Activated T-helper 2 cell treated with anti-CD3 and anti-CD28 coated beads, Interferon-gamma antibody, Interleukin-2, Interleukin-4, amounts not matched to agents 10 μg/mL and 5 μg/mL and 100 μg/mL, durations not matched to agents 14 hours and 24 hours and 36 hours (primary cell): ENCODE data around the gene TMEM161A. TPM values are rescaled to one million over a fixed set of nuclear protein-coding genes. Genes with fewer than 3 reads are reported as not detected.

Experiments used
- DNase-seq: peaks from one replicate; pipeline ENCODE4 v3.0.0; 2021; ENCODE audit warnings: low spot score
- H3K27ac Mint-ChIP-seq: one replicate; pipeline ENCODE4 v1.8.0; 2021; ENCODE audit warnings: mixed read lengths
- H3K27me3 Mint-ChIP-seq: one replicate; pipeline ENCODE4 v1.8.0; 2021; ENCODE audit warnings: low read depth, mixed read lengths
- H3K36me3 Mint-ChIP-seq: one replicate; pipeline ENCODE4 v1.8.0; 2021; ENCODE audit warnings: low read depth, mixed read lengths
- H3K4me1 Mint-ChIP-seq: one replicate; pipeline ENCODE4 v1.8.0; 2021; ENCODE audit warnings: low read depth, mixed read lengths
- H3K4me3 Mint-ChIP-seq: one replicate; pipeline ENCODE4 v1.8.0; 2021; ENCODE audit warnings: low read depth, mild to moderate bottlenecking, moderate library complexity, mixed read lengths
- H3K9me3 Mint-ChIP-seq: one replicate; pipeline ENCODE4 v1.8.0; 2021; ENCODE audit warnings: mixed read lengths
- intact Hi-C: fragments of 100-400 bp; cut with micrococcal nuclease; formaldehyde crosslinking; loops from one replicate; pipeline ENCODE4 v1.15.1; 2023
- total RNA-seq: library from RNA; stranded (reverse); gene quantifications from 2 replicates; pipeline ENCODE4 v1.2.3, GENCODE V29; 2022

The TMEM161A gene
- total RNA-seq, 1 donor from 2014 or later: 41.4 TPM

GRCh38 chr19:19169236-19170052 lies 31.2 kb upstream of the TMEM161A start:
- H3K27ac Mint-ChIP-seq: no peak overlapping the region
- peaks cover 8% of the 10 kb centered on the region for H3K4me1 Mint-ChIP-seq
- DNase-seq: no peak
- no peaks in the 10 kb centered on the region for H3K36me3 Mint-ChIP-seq
- no peaks in the 10 kb centered on the region for H3K9me3 Mint-ChIP-seq
- intact Hi-C loops: no loop called here
- H3K4me3 Mint-ChIP-seq: no peak overlapping the region
- H3K27me3 Mint-ChIP-seq: no peaks in the 10 kb centered on the region

GRCh38 chr19:19167612-19168011 lies 29.3 kb upstream of the TMEM161A start:
- intact Hi-C loops: no loop called here

GRCh38 chr19:19165396-19165795 lies 27.1 kb upstream of the TMEM161A start:
- H3K9me3 Mint-ChIP-seq: no peaks in the 10 kb centered on the region

More at GRCh38 chr19:19167612-19168011, 29.3 kb upstream of the TMEM161A start:
- Mint-ChIP-seq H3K4me1 (peaks cover 8% of the 10 kb centered on the region), H3K9me3 (no peaks in the 10 kb centered on the region), H3K4me3 (no peak overlapping the region), H3K27ac (no peak overlapping the region), H3K27me3 (no peaks in the 10 kb centered on the region), H3K36me3 (no peaks in the 10 kb centered on the region)
- DNase-seq: no peak

DNA sequence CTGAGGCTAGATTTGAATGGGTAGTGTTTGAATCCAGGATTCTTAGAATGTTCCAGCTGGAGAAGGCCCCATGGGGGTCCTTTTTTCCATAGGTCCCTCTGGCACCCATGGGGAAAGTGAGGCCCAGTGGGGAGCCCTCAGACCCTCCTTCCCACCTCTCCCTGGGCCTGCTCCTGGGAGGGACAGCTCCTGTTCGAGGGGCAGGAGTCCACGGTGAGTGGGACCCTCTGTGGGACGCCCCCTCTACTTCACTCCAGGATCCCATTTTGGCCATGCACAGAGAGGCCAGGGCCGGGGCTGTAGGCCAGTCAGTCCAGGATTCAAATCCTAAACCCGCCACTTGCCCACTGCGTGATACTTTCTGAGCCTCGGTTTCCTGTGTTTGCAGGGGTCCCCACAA lies 24.2 kb upstream of the TMEM161A start:
- intact Hi-C loops: no loop called here
- Mint-ChIP-seq H3K27me3 (no peaks in the 10 kb centered on the region), H3K4me3 (no peak overlapping the region), H3K9me3 (no peaks in the 10 kb centered on the region), H3K27ac (no peak overlapping the region), H3K36me3 (no peaks in the 10 kb centered on the region), H3K4me1 (no peaks in the 10 kb centered on the region)
- DNase-seq: no peak

More at GRCh38 chr19:19165396-19165795, 27.1 kb upstream of the TMEM161A start:
- no peak overlapping the region for H3K27ac Mint-ChIP-seq
- no peak for DNase-seq
- no peaks in the 10 kb centered on the region for H3K36me3 Mint-ChIP-seq
- no peak overlapping the region for H3K4me3 Mint-ChIP-seq
- peaks cover 2% of the 10 kb centered on the region for H3K4me1 Mint-ChIP-seq
- H3K27me3 Mint-ChIP-seq: no peaks in the 10 kb centered on the region
- intact Hi-C loops: no loop called here

DNA sequence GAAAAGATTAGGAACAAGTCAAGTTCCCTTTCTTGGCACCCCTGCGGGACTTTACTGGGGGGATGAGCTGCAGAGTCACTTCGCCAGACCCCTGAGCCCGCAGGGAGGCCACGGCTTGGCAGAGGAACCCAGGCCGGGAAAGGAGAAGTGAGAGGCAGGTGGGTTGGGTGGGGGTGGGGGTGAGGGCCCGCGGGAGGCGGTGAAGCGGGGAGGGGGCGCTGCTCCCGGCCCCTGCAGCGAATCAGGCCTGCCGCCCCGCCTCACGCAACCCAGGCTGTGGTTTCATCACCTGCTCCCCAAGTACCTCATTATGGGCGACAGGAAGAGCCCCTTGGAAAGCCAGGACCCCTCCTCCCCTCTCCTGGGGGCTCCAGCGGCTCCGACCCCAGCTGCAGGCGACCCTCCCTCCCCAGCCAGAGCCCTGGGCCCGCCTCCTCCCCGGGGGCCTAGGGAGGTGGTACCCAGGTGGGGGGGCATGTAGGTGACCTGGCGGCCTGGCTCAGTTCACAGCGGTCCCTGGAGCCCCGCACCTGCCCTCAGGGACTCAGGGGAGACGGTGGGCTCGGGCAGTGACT lies 22.3 kb upstream of the TMEM161A start:
- no peak for DNase-seq
- intact Hi-C loops: no loop called here
- Mint-ChIP-seq H3K27ac (no peak overlapping the region), H3K4me1 (no peaks in the 10 kb centered on the region), H3K9me3 (no peaks in the 10 kb centered on the region), H3K4me3 (no peak overlapping the region), H3K36me3 (no peaks in the 10 kb centered on the region), H3K27me3 (no peaks in the 10 kb centered on the region)

DNA sequence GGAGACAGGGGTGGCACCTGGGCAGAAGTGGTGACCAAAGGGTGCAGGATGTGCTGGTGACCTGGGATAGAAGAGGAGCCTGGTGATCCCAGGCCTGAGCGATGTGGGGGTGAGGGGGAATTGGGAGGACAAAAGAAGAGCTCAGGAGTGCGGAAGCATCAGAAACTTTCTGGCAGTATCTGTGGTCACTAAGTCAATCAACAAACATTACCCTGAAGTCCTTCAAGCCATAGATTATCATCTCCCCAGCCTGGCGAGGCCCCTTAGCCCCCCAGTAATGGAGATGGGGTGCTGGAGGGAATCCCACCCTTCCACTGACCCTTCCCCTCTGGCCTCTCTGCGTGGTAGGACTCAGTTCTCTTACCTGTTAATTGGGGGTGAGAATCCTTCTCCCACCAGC lies 21.3 kb upstream of the TMEM161A start:
- DNase-seq: no peak
- Mint-ChIP-seq H3K36me3 (peaks cover 3% of the 10 kb centered on the region), H3K27ac (no peak overlapping the region), H3K4me1 (no peaks in the 10 kb centered on the region), H3K9me3 (no peaks in the 10 kb centered on the region), H3K27me3 (no peaks in the 10 kb centered on the region), H3K4me3 (no peak overlapping the region)
- intact Hi-C loops: no loop called here

DNA sequence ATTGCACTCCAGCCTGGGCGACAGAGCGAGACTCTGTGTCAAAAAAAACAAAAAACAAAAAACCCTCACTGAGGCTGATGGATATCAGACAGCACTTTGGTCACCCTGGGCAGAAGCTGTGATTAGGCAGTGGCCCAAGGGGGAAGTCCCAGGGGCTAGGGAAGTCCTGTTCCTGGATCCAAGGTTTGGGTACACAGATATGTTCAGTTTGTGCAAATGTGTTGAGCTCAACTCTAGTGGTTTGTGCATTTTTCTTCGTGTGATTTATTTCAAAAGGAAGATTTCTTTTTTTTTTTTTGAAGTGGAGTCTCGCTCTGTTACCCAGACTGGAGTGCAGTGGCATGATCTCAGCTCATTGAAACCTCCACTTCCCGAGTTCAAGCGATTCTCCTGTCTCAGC lies 19.5 kb upstream of the TMEM161A start:
- DNase-seq: no peak
- Mint-ChIP-seq H3K4me1 (no peaks in the 10 kb centered on the region), H3K27me3 (no peaks in the 10 kb centered on the region), H3K27ac (no peak overlapping the region), H3K4me3 (no peak overlapping the region), H3K36me3 (peaks cover 3% of the 10 kb centered on the region), H3K9me3 (no peaks in the 10 kb centered on the region)
- intact Hi-C loops: no loop called here

DNA sequence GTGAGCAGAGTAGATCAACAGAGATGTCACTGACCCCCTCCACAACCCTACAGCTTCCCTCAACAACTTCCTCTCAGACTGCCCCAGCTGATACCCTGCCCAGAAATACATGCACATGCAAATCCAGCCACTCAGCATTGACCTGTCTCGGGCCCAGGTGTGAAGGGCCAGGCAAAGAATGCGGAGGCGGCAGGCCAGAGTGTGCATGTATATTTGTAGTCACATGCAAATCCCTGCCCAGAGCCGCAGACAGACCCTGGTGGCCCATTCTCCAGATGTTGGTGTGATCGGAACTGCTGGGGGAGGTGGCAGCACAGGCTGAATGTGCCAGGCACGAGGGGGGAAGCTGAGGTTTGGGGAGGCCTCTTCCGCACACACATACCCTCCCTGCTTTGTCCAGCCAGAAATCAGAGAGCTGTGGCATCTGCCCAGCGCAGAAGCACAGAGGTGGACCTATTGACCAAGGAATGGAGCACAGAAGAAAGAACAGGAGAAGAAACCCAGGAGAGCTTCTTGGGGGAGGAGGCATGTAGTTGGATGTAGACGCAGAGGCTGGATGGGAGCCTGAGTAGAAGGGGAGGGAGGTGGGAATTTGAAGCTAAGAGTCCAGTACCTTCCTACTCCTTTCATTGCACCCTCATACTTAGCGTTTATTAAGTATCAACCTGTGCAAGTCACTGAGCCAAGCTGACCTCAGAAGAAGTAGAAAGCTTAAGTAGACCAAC lies 17.4 kb upstream of the TMEM161A start:
- H3K27ac Mint-ChIP-seq: no peak overlapping the region
- no peaks in the 10 kb centered on the region for H3K4me1 Mint-ChIP-seq
- intact Hi-C loops: no loop called here
- no peak overlapping the region for H3K4me3 Mint-ChIP-seq
- no peaks in the 10 kb centered on the region for H3K27me3 Mint-ChIP-seq
- no peak for DNase-seq
- no peaks in the 10 kb centered on the region for H3K9me3 Mint-ChIP-seq
- peaks cover 3% of the 10 kb centered on the region for H3K36me3 Mint-ChIP-seq

GRCh38 chr19:19154768-19155494 lies 16.7 kb upstream of the TMEM161A start:
- H3K27ac Mint-ChIP-seq: no peak overlapping the region
- H3K4me1 Mint-ChIP-seq: no peaks in the 10 kb centered on the region
- H3K27me3 Mint-ChIP-seq: no peaks in the 10 kb centered on the region
- H3K4me3 Mint-ChIP-seq: no peak overlapping the region
- H3K9me3 Mint-ChIP-seq: no peaks in the 10 kb centered on the region
- DNase-seq: no peak
- peaks cover 3% of the 10 kb centered on the region for H3K36me3 Mint-ChIP-seq
- intact Hi-C loops: no loop called here

- intact Hi-C loops: no loop called here
- no peak overlapping the region for H3K27ac Mint-ChIP-seq
- H3K36me3 Mint-ChIP-seq: peaks cover 3% of the 10 kb centered on the region
- H3K4me1 Mint-ChIP-seq: no peaks in the 10 kb centered on the region
- DNase-seq: no peak
- H3K4me3 Mint-ChIP-seq: no peak overlapping the region
- no peaks in the 10 kb centered on the region for H3K9me3 Mint-ChIP-seq
- H3K27me3 Mint-ChIP-seq: no peaks in the 10 kb centered on the region
Observed at GRCh38 chr19:19152668-19153384, 14.5 kb upstream of the TMEM161A start.

GRCh38 chr19:19151418-19151817 lies 13.1 kb upstream of the TMEM161A start:
- intact Hi-C loops: no loop called here
- Mint-ChIP-seq H3K36me3 (peaks cover 7% of the 10 kb centered on the region), H3K27me3 (no peaks in the 10 kb centered on the region), H3K9me3 (no peaks in the 10 kb centered on the region), H3K4me3 (no peak overlapping the region), H3K4me1 (no peaks in the 10 kb centered on the region), H3K27ac (no peak overlapping the region)
- DNase-seq: no peak

DNA sequence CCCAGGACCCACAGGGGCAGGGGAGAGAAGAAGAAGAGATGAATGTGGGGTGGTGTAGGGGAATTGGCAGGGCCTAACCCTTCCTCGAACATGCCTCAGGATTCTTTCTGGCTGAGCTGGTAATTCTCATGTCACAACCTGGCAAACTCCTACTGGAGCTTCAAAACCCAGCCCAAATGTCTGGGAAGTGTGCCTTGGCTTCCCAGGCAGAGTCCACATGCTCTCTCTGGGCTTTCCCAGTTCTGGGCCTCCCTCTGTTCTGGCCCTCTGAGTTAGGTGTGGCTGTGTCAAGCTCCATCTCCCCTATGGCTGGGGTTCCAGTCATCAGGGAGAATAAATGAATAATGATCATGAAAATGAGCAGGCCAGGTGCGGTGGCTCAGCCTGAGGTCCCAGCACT lies 11.2 kb upstream of the TMEM161A start:
- peaks cover 4% of the 10 kb centered on the region for H3K36me3 Mint-ChIP-seq
- intact Hi-C loops: loop anchor here (5.0 kb wide), 1 partner anchor 78 kb away; no protein-coding TSS in a partner anchor
- no peak overlapping the region for H3K27ac Mint-ChIP-seq
- DNase-seq: no peak
- H3K9me3 Mint-ChIP-seq: no peaks in the 10 kb centered on the region
- H3K4me3 Mint-ChIP-seq: no peak overlapping the region
- no peaks in the 10 kb centered on the region for H3K4me1 Mint-ChIP-seq
- no peaks in the 10 kb centered on the region for H3K27me3 Mint-ChIP-seq
